ENCODE results near the gene GAB2.

- no peak for TF ChIP-seq POLR2AphosphoS5 (IDR thresholded peaks at IDR 0.05; ENCODE audit: low read depth, low read length)
- TF ChIP-seq POLR2A (IDR thresholded peaks at IDR 0.05; ENCODE audit: low read depth, low read length) = no peak
- no peak for TF ChIP-seq TAF1 (IDR thresholded peaks at IDR 0.05; ENCODE audit: low read depth, low read length)
Observed at GRCh38 chr11:78453140-78453935, 35.7 kb upstream of the GAB2 start.
